ENCODE data around the gene CFAP57.

DNA sequence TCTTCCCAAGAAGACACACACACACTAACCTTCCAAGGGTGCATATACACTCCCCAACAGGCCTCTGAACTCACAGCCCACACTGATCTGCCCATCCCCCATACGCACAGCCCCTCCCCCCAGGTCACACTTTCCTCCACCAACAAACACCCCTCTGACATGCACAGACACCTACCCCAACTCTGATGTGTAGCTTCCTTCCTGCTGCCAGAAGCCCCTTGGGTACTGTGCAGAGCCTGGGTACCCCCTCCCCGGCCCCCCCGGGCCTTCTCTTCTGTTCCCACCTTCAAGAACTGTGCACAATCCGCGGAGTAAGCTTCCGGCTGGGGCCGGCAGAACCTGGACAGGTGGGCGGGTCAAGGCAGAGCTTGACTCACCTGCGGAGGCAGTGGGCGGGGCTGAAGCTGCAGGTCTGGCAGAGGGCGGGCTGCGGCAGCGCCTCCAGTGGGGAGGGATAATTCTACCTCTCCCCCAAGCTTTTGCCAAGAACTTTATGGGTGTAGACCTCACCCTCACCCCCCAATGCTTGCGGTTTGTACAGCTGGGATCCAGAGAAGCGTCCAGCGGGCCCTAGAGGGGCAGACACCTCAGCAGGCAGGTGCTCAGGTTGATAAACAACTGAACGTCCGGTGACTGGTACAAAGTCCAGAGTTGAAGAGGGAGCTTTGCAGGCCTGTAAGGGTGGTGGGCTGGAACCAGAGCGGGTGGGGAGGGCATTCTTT, 113.3 kb downstream of the CFAP57 start, which contains the start of gene C1orf210:
- TF ChIP-seq, protein P1, sequence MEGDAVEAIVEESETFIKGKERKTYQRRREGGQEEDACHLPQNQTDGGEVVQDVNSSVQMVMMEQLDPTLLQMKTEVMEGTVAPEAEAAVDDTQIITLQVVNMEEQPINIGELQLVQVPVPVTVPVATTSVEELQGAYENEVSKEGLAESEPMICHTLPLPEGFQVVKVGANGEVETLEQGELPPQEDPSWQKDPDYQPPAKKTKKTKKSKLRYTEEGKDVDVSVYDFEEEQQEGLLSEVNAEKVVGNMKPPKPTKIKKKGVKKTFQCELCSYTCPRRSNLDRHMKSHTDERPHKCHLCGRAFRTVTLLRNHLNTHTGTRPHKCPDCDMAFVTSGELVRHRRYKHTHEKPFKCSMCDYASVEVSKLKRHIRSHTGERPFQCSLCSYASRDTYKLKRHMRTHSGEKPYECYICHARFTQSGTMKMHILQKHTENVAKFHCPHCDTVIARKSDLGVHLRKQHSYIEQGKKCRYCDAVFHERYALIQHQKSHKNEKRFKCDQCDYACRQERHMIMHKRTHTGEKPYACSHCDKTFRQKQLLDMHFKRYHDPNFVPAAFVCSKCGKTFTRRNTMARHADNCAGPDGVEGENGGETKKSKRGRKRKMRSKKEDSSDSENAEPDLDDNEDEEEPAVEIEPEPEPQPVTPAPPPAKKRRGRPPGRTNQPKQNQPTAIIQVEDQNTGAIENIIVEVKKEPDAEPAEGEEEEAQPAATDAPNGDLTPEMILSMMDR (conservative IDR thresholded peaks at IDR 0.05; ENCODE audit: low read length), result no peak
- TF ChIP-seq EZH2phosphoT487 (IDR thresholded peaks at IDR 0.05; ENCODE audit: borderline replicate concordance), result no peak
